ENCODE results near the gene CCL4L2.
"Not testable (repeated sequence)": the region's sequence is repeated elsewhere in the genome, so short reads cannot be mapped to it uniquely, and the experiment has no call there.

The CCL4L2 gene

GRCh38 chr17:36213695-36214094 is 2.8 kb downstream of the CCL4L2 start:
- H3K4me3 ChIP-seq (replicated peaks in 1 of 2; ENCODE audit: low read depth in 2 of 2, low read length in 2 of 2), result no peak overlapping the region
- no peak for DNase-seq (ENCODE audit: low read depth in 2 of 2)
- TF ChIP-seq, protein P1, sequence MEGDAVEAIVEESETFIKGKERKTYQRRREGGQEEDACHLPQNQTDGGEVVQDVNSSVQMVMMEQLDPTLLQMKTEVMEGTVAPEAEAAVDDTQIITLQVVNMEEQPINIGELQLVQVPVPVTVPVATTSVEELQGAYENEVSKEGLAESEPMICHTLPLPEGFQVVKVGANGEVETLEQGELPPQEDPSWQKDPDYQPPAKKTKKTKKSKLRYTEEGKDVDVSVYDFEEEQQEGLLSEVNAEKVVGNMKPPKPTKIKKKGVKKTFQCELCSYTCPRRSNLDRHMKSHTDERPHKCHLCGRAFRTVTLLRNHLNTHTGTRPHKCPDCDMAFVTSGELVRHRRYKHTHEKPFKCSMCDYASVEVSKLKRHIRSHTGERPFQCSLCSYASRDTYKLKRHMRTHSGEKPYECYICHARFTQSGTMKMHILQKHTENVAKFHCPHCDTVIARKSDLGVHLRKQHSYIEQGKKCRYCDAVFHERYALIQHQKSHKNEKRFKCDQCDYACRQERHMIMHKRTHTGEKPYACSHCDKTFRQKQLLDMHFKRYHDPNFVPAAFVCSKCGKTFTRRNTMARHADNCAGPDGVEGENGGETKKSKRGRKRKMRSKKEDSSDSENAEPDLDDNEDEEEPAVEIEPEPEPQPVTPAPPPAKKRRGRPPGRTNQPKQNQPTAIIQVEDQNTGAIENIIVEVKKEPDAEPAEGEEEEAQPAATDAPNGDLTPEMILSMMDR (IDR thresholded peaks at IDR 0.05; ENCODE audit: low read depth, low read length), result no peak

DNA sequence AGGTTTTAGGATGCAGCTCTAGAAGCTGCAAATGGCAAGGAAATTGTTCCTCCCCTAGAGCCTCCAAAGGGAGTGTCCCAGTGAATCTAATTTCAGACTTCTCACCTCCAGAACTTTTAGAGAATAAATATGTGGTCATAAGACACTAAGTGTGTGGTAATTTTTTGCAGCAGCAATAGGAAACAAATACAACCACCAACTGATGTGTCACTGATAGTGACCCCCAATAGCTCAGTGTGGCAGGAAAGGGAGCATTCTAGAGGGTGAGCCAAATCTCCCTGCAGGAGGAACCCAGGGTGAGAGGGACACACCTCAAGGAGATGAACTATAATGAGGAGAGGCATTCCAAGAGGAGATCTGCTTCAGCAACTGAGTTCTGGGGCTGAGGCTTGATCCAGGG is 4.1 kb downstream of the CCL4L2 start:
- TF ChIP-seq, protein P1 (IDR thresholded peaks at IDR 0.05; ENCODE audit: low read depth, low read length), result no peak
- H3K4me3 ChIP-seq (replicated peaks in 1 of 2; ENCODE audit: low read depth in 2 of 2, low read length in 2 of 2), result no peak overlapping the region
- DNase-seq (ENCODE audit: low read depth in 2 of 2), result no peak

GRCh38 chr17:36215406-36216308 is 4.8 kb downstream of the CCL4L2 start:
- peak in 1 of 2 donors; percentile 32 for DNase-seq (ENCODE audit: low read depth in 2 of 2)
- H3K4me3 ChIP-seq (replicated peaks in 1 of 2; ENCODE audit: low read depth in 2 of 2, low read length in 2 of 2), result not testable (repeated sequence)

- H3K4me3 ChIP-seq (replicated peaks in 1 of 2; ENCODE audit: low read depth in 2 of 2, low read length in 2 of 2); DNase-seq (ENCODE audit: low read depth in 2 of 2): not testable (repeated sequence)
These were observed 8.7 kb downstream of the CCL4L2 start for GRCh38 chr17:36219556-36219955.

DNA sequence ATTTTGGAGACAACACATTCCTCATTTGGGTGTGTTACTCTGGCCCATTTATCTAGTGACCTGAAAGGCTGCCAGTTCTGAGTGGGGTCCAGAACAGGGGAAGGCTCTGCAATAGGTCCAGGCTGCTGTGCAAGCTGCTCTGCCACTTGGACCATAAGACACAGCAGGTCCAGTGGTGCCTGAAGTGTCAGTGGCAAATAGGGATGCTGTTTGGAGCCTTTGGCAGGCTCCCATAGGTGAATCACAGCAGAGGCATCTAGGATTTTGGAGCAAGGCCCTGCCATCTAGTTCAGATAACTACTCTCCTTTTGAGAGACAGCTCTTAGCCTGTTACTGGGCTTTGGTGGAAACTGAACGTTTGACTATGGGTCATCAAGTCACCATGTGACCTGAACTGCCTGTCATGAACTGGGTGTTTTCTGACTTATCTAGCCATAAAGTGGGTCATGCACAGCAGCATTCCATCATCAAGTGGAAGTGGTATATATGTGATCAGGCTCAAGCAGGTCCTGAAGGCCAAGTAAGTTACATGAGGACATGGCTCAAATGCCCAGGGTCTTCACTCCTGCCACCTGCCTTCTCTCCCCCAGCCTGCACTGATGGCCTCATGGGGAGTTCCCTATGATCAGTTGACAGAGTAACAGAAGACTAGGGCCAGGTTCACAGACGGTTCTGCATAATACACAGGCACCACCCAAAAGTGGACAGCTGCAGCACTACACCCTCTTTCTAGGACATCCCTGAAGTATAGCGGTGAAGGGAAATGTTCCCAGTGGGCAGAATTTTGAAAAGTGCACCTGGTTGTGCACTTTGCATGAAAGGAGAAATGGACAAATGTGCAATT is 10.1 kb downstream of the CCL4L2 start:
- H3K4me3 ChIP-seq (replicated peaks in 1 of 2; ENCODE audit: low read depth in 2 of 2, low read length in 2 of 2); DNase-seq (ENCODE audit: low read depth in 2 of 2): not testable (repeated sequence)

- H3K4me3 ChIP-seq (replicated peaks in 1 of 2; ENCODE audit: low read depth in 2 of 2, low read length in 2 of 2); DNase-seq (ENCODE audit: low read depth in 2 of 2): not testable (repeated sequence)
These were observed 10.8 kb downstream of the CCL4L2 start for GRCh38 chr17:36221581-36222100.

DNA sequence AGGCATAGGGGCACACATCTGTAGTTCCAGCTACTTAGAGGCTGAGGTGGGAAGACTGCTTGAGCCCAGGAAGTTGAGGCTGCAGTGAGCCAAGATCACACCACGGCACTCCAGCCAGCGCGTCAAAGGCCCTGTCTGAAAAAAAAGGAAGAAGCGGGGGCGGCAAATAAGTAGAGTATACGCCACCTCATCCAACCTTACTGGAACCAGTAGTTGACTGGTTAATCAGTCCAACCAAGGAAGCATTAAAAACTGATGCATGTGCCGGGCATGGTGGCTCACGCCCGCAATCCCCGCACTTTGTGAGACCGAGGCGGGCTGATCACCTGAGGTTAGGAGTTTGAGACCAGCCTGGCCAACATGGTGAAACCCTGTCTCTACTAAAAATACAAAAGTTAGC is 12.1 kb downstream of the CCL4L2 start:
- H3K4me3 ChIP-seq (replicated peaks in 1 of 2; ENCODE audit: low read depth in 2 of 2, low read length in 2 of 2); DNase-seq (ENCODE audit: low read depth in 2 of 2): not testable (repeated sequence)

GRCh38 chr17:36229644-36230043 is 18.8 kb downstream of the CCL4L2 start:
- not testable (repeated sequence) for DNase-seq (ENCODE audit: low read depth in 2 of 2); H3K4me3 ChIP-seq (replicated peaks in 1 of 2; ENCODE audit: low read depth in 2 of 2, low read length in 2 of 2)

GRCh38 chr17:36242046-36242445 is 31.2 kb downstream of the CCL4L2 start:
- not testable (repeated sequence) for H3K4me3 ChIP-seq (replicated peaks in 1 of 2; ENCODE audit: low read depth in 2 of 2, low read length in 2 of 2); DNase-seq (ENCODE audit: low read depth in 2 of 2)
